GM19193 (cell line): Measurements from ENCODE around the gene AXIN2.

ENCODE experiments used
- POLR2A ChIP-seq: IDR thresholded peaks from 4 replicates; pipeline ENCODE4 v1.6.1; 2011; ENCODE audit not compliant: insufficient read depth, insufficient read length; ENCODE audit errors: extremely low read depth

AXIN2 gene

DNA sequence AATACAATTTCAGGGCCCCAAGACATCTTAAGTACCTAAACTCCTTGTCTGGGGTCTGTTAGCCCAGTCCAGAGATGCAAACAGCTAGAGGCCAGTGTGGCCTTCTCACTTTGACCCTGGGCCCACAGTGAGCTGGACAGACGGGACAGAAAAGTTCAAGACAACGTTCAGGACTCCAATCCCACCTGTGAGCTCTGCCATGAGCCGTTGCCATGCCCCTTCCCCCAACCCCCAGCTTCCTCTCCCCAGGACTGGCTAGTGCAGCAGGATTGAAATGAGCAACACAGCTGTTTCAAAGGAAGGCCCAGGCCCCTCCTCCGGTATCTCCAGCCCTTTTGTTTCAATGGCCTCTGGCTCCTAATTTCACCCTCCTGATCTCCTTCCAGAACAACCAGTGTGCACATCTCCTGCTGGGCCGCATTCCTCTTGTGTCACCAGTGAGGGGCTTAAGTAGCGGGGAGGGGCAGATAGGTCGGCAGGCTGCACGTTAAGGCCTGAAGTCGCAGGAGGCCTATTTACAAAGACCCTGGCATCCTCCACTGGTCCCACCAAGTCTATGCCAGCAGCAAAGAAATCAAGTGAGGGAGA, 11.3 kb downstream of the AXIN2 start:
- no peak for TF ChIP-seq POLR2A

DNA sequence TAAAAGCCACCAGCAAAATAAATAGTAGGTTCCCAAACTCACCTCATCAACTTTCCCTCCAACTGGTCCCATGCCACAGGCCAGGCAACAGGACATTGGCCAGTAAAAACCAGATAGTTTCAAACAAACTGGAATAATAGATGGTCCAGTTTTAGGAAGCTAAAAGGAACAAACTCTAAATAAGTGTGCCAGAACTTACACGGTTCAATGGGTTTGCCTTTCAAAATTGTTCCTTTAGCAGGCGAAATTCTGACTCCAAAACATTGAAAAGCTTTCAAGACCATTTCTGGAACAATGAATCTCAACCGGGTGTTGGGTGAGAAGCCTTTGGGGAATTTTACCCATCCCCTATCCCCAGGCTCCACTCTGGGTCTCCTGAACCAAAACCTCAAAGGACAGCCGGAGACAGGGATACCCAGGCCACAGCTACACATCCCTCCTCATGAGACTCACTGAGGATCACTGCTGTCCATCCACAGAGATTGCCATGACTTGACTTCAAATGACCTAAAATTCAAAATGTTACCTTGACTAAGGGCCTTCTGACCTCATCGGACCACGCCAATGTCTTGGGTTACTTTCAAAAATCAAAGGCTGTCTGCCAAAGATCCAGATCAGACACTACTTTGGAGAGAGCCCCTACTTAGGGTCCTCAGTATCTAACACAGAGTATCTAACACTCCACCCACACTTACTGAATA, 13.0 kb downstream of the AXIN2 start:
- TF ChIP-seq POLR2A: no peak

DNA sequence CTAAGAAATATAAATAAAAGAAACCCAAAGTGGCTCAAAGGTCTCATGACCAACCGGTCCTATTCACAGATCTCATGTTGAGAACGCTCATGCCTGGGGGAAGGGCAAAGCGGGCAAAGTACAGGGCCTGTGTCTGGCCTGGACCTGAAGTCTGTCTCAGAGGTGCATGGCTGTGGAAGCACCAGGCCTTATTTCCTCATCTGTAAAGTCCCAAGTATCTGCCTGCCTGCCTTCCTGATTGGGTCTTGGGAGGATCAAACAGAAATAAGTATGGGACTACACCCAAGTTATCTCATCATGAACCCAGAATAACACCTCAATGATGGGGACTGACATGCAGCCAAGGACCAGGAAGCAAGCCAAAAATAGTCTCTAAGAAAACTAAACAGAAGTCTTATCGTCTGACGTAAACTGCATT, 14.2 kb downstream of the AXIN2 start:
- TF ChIP-seq POLR2A: no peak

DNA sequence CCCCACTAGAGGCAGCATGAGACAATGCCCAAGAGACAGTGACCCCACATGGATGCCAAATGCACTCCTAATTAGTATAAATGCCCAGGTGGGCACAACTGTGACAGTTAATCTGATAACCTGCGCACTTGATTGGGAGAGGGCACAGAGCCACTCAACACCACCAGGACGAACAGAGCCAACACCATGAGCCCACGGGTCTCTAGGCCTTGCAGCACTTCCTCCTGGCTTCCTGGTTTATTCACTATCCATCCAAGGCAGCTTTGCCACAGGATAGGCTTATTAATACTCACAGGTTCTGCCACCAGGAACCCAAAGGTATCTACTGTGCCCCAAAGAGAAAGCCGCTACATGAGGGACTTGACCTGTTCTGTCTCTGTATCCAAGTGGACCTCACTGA, 14.9 kb downstream of the AXIN2 start:
- no peak for TF ChIP-seq POLR2A

DNA sequence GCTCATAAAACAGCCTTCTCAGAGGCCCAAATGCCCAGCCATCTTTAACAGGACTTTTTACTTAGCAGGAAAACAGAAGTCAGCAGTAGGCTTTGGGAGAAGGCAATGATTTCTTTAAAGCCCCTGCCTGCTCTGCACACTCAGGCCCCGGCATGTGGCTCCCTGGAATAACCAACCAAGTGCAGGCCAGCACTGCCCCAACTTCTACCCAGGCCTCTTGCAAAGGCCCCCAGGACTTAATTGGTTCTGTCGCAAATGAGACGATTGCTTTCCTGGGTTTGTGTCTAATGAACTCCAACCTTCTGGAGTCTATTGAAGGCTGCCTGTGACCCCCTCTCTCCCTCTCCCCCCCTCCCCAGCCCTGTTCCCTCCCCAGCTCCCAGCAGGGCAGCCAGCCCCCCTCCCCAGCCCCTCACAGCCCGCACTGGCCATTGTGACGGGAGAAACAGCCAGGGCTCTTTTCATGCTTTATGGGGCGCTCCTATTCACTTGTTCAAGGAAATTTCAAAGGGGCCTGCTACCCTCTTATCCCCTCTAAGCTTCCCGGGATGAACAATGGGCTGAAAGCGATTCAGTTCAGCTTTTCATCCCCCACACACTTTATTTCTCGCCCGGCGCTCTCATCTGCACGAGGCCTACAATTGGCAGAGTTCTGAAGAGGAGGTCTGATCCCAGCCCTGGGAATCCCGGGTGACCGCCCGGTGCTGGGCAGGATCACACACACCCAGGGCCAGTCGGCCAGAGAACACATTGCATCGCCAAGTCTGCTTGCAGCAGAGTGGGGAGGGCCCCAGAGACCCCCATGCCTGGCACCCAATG, 15.5 kb downstream of the AXIN2 start:
- no peak for TF ChIP-seq POLR2A

DNA sequence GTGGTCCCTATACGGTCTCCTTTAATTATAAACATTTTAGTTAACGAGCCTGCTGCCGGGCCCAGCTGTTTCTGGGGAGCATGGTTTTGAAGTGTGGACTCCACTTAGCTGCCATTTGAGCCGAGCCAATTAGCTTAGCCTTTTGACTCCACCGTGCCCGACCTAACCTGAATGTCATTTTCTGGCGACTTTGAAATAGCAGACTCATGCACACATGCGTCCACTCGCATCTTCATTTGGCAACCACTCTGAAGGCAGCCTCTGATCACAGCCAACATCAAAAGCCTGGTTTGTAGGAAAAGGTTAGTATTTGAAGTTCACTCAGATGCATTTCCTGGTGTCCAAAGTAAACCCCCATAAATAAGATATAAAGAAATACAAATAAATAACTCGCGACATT, 16.8 kb downstream of the AXIN2 start:
- no peak for TF ChIP-seq POLR2A

DNA sequence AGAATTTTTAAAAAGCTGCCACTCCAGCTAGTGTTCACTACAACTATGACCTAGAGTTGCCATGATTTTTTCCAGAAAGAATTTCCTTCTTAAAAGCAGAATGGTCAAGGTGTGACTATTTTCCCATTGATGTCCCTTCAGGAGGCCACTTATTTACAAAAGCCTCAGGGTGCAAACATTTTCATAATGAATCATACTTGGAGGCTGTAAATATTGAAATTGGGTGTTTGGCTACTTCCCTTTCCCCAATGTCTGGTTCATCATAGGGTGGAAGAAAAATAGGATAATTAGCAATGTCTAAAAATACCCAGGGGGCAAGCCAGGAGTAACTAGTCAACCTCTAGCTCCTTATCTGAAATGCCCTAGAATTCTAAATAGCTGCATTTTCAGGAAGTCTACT, 18.8 kb downstream of the AXIN2 start:
- no peak for TF ChIP-seq POLR2A

DNA sequence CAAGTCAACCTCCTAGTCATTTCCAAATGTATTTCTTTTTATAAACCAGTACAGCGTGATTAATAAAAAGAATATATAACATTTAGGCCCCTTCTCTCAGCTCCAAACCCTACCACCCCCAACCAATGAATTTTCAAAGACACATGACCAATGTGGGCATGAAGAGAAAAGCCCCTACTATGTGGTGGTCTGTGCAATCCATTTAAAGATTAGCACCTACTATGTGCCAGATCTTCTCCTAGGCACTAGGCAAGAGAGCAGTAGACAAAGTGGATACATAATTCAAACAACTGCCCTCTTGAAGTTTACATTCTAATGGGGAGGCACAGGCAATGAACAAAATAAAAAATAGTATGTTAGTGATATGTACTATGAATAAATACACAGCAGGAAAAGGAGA, 19.4 kb downstream of the AXIN2 start:
- no peak for TF ChIP-seq POLR2A

DNA sequence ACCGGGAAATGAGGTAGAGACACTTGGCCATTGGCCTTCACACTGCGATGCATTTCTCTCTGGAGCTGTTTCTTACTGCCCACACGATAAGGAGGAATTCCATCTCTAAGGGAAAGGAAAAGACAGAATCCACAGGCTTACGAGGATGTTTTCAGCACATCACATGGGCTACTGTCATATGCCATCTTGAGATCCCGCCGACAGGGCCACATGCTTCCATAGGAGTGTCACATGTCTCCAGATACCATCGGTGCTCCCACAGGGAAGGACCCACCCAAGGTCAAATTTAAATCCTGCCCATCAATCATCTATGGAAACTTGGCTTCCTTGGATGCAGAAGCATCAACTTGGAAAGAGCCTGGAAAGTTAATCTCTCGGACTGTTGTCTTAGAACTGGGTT, 20.0 kb downstream of the AXIN2 start:
- TF ChIP-seq POLR2A: no peak

DNA sequence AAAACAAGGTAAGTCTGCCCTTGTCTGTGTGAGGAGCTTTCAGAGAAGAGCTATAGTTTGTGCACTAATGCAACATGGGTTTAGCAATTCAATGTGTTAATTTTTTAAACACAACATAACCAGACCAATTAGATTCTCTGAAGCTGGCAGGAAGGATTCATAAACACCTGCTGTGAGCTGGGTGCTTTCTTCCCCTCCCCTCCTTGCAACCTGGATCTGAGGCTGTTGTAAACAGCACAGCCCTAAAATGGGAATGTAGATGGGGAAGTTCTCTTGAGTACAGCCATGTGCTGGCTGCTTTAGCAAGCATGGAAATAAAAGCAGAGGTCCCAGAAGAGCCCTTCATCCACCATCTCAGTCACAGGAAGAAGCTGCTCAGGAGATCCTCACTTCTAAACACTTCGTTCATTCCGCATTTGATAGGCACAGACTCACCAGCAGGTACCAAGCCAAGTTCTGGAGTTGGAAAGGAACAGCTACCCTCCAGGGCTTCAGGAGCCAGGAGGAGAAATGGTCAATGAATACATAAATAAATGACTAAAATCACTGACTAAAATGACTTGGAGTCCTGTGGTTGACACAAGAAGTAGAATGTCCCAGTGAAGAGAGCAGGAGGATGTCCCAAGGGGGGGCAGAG, 21.7 kb downstream of the AXIN2 start:
- no peak for TF ChIP-seq POLR2A

DNA sequence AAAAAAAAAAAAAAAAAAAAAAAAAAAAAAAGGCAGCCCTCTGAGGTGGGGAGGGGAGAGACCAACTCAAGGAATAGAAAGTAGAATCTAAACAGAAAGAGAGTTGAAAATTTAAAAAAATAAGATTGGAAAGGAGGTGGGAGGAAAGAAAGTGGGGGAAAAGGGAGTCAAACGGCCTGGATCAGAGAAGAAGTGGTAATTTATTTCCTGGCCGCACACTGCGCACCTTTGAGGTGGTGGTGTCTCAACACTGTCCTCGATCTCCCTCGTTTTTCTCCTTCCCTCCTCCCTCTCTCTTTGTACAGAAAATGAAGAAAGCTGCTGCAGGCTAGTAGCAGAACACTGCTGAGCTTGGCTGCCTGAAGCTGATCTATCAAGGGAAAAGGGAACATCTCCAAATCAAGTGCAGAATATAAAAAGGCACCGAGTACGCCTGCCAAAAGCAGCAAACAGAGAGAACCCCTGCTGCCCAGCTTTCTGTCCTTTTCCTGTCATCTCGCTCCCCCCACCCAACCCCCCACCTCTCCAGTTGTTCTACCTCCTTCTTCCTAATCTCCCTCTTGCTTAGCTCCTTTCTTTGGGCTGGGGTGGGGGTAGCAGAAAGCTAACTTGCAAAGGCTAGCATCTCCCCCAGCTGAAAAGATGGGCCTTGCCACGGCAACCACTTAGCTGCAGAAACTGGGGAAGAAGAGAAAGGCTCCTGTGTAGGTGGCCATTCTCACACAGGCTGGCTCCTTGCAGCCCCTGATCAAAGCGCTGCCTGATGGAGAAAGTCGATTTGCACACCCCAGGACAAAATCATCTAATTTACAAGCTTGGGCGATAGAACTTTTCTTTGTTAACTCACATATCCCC, 22.5 kb downstream of the AXIN2 start:
- TF ChIP-seq POLR2A: no peak

DNA sequence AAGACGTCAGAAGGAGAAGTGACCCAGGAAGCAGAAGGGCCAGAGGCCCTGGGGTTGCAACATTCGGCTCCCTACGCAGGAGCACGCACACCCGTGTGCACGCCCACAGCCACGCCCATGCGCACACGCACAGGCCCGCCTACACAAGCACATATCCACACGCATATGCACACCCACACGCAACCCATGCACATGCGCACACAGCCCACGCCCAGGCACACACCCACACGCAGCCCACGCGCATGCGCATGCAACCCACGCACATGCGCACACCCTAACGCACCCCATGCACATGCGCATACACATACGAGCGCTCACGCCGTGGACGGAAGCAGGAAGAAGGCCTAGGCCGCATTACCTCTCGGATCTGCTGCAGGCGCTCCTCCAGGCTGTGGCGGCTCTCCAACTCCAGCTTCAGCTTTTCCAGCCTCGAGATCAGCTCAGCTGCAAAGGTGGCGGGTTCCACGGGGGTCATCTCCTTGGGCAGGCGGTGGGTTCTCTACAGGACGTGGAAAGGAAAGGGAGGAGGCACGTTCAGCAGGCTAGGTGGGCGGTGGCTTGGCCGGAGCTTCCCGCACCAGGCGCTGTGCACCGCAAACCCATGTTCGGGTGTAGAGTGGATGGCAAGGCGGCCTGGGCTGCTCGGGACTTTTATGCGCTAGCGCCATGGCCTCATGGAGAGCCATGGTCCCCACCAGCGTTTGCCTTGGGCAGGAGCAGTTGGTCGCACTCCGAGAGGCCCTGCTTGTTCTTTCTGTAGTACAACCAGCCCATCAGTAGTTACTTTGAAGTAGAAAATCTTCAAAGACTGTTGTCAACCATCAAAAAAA, 23.4 kb downstream of the AXIN2 start:
- TF ChIP-seq POLR2A: no peak

DNA sequence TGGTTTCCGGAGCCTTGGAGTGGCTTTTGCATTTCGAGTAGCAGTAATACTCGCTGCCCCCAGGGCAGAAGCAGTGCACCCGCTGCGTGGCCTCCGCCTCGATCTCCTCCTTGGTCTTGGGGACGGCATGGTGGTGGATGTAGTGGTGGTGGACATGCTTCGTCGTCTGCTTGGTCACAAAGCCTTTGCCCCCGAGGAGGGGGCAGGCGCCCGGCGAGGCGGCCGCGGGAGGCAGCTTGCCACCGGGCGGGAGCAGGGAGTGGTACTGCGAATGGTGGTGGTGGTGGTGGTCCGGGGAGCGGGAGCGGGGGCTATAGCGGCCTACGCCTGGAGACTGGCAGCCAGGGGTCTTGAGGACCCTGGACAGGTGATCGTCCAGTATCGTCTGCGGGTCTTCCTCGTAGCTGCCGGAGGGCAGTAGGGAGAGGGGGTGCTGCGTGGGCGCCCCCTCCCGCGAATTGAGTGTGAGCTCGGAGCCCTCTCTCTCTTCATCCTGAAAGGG, 24.1 kb downstream of the AXIN2 start:
- TF ChIP-seq POLR2A: no peak
